Mesothelial cell of epicardium (in vitro differentiated cells): ENCODE data around the gene CASZ1. TPM values are rescaled to one million over a fixed set of nuclear protein-coding genes. Genes with fewer than 3 reads are reported as not detected.
A peak's percentile ranks its signal among the peaks of the same experiment; 100 is the strongest.

Experiments
- DNase-seq, 2 experiments: peaks; one replicate each; pipeline ENCODE4 v3.0.0; 2021; ENCODE audit warnings: low spot score in 2 of 2; ENCODE audit not compliant: unreplicated experiment in 2 of 2
- H3K27ac Mint-ChIP-seq: 2 replicates; pipeline ENCODE4 v1.8.0; 2021; ENCODE audit warnings: mixed read lengths
- H3K27me3 Mint-ChIP-seq: 2 replicates; pipeline ENCODE4 v1.8.0; 2021; ENCODE audit warnings: low read depth, mixed read lengths
- H3K36me3 Mint-ChIP-seq: 2 replicates; pipeline ENCODE4 v1.8.0; 2021; ENCODE audit warnings: mixed read lengths
- H3K4me1 Mint-ChIP-seq: 2 replicates; pipeline ENCODE4 v1.8.0; 2021; ENCODE audit warnings: mixed read lengths
- H3K4me3 Mint-ChIP-seq: 2 replicates; pipeline ENCODE4 v1.8.0; 2021; ENCODE audit warnings: mild to moderate bottlenecking, moderate library complexity, mixed read lengths
- H3K9me3 Mint-ChIP-seq: 2 replicates; pipeline ENCODE4 v1.8.0; 2021; ENCODE audit warnings: mixed read lengths
- CTCF ChIP-seq: fragments of 200-600 bp; sonication (generic); IDR thresholded peaks from one replicate; pipeline ENCODE4 v1.5.0; 2021; ENCODE audit warnings: antibody characterized with exemption; ENCODE audit not compliant: unreplicated experiment
- total RNA-seq: library from RNA; stranded (reverse); gene quantifications from 3 replicates; pipeline ENCODE4 v1.2.1, GENCODE V29; 2021

CASZ1 gene
- total RNA-seq, 1 donor from 2014 or later = 8.9 TPM

DNA sequence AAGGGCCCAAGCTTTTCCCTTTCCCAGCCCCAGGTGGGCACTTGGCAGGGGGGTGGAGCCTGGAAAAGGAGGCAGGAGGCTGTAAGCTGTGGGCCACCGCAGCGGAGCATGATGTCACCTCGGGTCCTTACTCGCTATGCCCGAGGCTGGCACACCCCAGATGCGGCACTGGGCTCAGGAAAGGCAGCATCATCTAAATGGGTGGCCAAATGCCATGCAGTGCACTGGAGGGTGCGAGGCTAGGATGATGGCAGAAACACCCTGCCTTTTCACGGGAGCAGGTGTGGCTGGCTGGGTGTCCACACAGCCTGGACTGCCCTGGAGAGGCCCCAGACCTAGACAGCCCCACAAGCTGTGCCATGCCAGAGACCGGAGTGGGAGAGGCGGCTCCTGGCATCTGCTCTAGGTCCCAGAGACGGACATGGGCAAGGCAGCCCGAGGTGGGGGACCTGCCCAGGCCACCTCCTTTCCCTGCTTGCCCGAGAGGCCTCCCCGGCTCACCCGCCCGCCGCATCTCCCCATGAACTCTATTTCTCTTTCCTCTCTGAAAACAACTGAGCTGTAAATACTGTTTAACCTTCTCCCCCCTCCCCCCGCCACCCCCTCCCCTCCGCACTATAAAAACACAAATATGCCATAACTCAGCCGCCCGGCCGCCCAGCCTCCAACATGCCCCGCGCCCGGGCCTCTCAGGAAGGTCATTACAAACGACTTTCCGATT is 124.7 kb downstream of the CASZ1 start:
- peaks cover 48% of the 10 kb centered on the region for H3K4me1 Mint-ChIP-seq

DNA sequence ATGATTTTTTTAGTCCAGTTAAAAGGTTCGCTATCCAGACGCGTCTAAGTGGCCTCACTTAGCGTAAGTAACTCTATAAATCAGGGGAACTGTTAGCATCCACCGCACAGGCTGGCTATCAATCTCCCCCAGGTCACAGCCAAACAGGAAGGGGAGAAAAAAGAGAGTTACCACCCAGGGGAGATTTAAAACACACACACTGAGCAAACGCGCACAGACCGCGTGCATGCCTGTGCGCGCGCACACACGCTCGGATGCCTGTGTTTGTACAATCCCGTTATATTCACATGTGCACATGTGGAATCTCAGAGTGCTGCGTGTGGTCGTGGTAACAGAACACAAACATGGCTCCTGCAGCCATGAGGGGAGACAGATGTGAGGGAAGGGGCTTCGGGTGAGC is 125.4 kb downstream of the CASZ1 start:
- Mint-ChIP-seq H3K27ac (no peak overlapping the region), H3K9me3 (no peaks in the 10 kb centered on the region), H3K4me3 (peak overlapping the region; percentile 3), H3K36me3 (no peaks in the 10 kb centered on the region), H3K4me1 (peaks cover 41% of the 10 kb centered on the region), H3K27me3 (no peaks in the 10 kb centered on the region)
- no peak for DNase-seq
- TF ChIP-seq CTCF = no peak

More for the DNA sequence above, 124.7 kb downstream of the CASZ1 start:
- H3K36me3 Mint-ChIP-seq = no peaks in the 10 kb centered on the region
- DNase-seq = no peak
- no peaks in the 10 kb centered on the region for H3K9me3 Mint-ChIP-seq
- no peak overlapping the region for H3K27ac Mint-ChIP-seq
- no peaks in the 10 kb centered on the region for H3K27me3 Mint-ChIP-seq
- peak overlapping the region; percentile 31 for H3K4me3 Mint-ChIP-seq
- no peak for TF ChIP-seq CTCF

DNA sequence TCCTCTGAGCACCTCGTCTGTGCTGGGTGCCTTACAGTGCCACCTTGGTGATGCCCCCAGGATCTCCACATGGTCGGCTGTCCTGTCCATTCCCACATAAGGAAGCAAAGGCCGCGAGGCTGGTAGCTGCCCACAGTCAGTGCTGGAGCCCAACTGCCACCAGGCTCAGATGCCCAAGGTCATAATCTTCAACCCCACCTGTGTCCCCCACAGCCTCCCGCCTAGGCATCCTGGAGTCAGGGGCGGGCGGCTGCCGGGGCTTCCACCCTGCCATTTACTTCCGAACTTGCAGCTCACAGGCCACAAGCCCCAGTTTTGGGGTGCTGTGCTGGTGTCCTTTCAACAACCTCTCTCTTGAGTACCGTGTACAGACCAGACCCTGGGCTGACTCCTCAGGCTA is 126.3 kb downstream of the CASZ1 start:
- no peak overlapping the region for H3K27ac Mint-ChIP-seq
- peaks cover 41% of the 10 kb centered on the region for H3K4me1 Mint-ChIP-seq
- H3K36me3 Mint-ChIP-seq = no peaks in the 10 kb centered on the region
- H3K27me3 Mint-ChIP-seq = no peaks in the 10 kb centered on the region
- TF ChIP-seq CTCF = no peak
- no peak for DNase-seq
- H3K4me3 Mint-ChIP-seq = no peak overlapping the region
- H3K9me3 Mint-ChIP-seq = no peaks in the 10 kb centered on the region

GRCh38 chr1:10669570-10669969 is 126.9 kb downstream of the CASZ1 start:
- Mint-ChIP-seq H3K27me3 (no peaks in the 10 kb centered on the region), H3K27ac (no peak overlapping the region), H3K36me3 (no peaks in the 10 kb centered on the region), H3K9me3 (no peaks in the 10 kb centered on the region), H3K4me3 (no peak overlapping the region), H3K4me1 (peaks cover 38% of the 10 kb centered on the region)
- DNase-seq = no peak
- no peak for TF ChIP-seq CTCF

DNA sequence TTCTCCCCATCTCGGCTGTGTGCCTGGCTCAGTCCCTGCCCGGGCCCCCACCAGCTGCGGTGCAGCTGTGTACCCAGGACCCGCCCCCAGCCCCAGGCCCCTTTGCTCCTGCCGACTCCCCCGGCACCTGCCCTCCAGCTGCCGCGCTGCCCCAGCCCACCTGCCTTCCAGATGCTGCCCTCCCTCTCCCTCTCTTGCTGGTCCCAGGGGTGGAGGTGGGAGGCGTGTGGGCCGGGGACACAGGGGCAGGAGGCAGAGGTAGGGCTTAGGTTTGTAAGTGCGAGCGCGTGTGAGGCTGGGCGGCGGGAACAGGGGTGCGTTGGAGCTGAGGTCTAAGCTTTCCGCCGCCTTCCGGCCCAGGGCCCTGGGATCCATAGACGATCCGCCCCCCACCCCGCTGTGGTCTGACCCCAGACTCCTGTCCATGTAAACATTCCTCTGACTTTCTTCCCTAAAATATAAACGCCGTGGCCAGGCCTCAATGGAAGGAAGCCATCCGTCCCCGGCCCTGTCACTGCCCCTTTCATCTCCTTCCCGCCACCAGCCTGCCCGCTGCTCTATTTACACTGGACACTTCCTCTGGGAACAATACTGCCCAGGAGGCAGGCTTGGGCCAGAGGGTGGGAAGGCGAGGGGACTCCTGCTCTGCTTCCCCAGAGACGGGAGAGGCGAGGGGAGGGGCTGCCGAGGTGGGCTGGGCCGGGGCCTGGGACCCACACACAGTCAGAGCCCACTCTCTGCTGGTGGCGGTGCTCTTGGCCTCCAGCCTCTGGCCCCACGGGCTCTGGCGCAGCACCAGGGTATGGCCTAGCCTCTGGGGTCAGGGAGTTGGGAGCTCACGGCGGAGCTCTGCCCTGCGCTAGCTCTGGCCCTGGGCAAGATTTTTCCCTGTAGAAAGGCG is 128.3 kb downstream of the CASZ1 start:
- no peaks in the 10 kb centered on the region for H3K9me3 Mint-ChIP-seq
- H3K4me1 Mint-ChIP-seq = peaks cover 39% of the 10 kb centered on the region
- no peak for TF ChIP-seq CTCF
- H3K27ac Mint-ChIP-seq = no peak overlapping the region
- no peaks in the 10 kb centered on the region for H3K36me3 Mint-ChIP-seq
- no peak overlapping the region for H3K4me3 Mint-ChIP-seq
- DNase-seq = no peak
- H3K27me3 Mint-ChIP-seq = no peaks in the 10 kb centered on the region
